ENCODE data around the gene ITGAE.

Gene ITGAE

GRCh38 chr17:3690094-3690715 lies 110.8 kb downstream of the ITGAE start:
- DNase-seq = no peak

GRCh38 chr17:3689262-3690093 lies 111.5 kb downstream of the ITGAE start:
- DNase-seq = no peak

DNA sequence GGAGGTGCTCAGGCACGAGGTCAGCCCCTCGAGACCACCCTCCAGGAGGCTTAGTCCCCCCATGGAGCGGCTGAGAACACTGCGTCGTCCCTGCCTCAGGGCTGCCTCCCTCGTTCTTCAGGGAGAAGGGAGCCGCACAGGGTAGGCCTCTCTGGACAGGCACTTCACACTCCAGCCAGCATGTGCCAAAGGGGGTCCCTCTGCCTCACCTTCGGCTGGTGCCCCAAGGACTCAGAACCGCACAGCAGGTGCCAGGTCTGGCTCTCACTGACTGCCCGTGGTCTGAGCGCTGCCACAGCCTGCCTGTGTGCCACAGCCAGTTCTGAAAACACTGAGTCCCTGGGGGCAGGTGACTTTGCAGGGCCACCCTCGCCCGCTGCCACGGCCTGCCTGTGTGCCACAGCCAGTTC lies 112.1 kb downstream of the ITGAE start:
- no peak for DNase-seq

DNA sequence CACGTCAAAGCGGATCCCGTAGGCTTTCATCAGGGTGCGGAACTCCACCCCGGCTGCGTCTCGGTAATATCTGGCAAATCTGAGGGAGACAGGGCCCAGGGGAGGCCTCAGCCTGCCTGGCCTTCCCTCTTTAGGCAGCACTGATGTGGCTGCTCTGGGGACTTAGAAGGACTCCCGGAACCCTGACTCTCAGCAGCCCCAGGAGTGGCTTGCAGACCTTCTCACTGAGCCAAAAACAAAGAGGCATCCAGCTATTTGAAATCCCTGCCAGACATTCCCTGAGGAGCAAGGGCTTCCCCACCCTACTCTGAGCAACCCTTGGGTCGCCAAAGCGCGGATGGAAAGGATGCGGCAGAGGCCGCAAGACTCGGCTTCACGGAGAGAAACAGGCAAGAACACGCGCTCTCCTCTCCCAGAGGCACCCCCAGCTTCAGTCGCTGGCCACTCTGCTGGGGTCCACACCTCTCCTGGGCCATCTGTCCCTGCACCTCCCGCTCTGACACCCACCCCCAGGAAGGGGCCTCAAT lies 112.9 kb downstream of the ITGAE start:
- no peak for DNase-seq

- no peak for DNase-seq
Measured at GRCh38 chr17:3685174-3685573, 115.8 kb downstream of the ITGAE start.

DNA sequence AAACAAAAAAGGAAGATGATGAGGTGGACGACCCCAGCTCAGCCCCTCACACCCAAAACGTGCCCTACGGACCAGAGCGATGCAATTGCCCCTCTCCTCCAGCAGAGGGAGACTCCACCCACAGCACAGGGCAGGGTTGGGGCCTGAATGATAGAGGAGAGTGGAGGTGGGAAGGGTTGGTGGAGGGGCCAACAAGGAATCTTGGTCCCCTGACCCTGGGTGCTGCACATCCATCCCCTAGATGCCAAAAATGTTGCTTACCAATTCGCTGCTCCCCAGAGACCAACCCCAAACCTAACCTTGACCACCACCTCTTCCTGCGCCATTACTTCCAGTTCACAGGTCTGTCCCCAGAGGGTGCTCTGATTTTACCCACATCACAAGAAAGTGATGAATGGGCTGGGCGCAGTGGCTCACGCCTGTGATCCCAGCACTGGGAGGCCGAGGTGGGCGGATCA lies 117.9 kb downstream of the ITGAE start:
- peak; percentile 74 for DNase-seq

GRCh38 chr17:3682033-3682432 lies 119.0 kb downstream of the ITGAE start:
- no peak for DNase-seq

DNA sequence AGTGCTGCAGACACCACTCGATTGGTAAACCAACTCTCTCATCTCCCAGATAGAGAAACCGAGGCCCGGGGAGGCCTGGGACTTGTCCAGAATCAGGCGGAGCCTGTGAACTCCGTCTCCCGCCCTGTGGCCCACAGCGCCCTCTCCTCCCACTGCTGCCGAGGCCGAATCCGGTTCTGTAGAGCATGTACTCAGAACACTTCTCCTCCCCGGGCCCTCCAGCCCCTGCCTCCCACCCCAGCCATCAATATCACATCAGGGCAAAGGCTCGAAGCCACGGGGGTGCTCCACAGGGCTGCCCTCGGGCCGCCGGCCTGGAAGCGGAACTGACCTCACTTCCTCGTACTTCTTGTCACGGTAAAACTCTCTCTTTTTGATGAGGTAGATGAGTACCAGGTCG lies 119.4 kb downstream of the ITGAE start:
- no peak for DNase-seq

- no peak for DNase-seq
Measured at GRCh38 chr17:3681057-3681456, 119.9 kb downstream of the ITGAE start.

DNA sequence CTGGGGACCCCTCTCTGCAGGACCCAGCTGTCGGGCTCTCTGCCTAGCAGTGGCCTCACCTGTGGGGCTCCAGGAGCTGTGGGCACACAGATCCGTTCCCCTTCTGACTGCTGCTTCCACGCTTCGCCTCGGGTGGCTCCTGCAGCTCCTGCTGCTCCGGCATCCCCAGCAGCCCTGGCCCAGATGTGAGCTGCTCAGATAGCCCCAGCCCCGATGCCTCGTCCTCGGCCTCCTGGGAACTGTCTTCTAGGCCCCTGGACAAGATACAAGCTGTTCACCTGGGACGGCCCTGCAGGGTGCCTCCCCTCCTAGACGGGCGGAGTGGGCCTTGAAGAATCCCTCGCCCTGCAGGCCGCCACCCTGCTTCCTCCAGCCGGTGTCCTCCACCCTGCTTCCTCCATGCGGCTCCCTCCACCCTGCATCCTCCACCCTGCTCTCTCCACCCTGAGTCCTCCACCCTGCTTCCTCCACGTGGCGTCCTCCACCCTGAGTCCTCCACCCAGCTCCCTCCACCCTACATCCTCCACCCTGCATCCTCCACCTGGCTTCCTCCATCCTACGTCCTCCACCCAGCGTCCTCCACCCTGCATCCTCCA lies 121.4 kb downstream of the ITGAE start:
- DNase-seq = no peak

DNA sequence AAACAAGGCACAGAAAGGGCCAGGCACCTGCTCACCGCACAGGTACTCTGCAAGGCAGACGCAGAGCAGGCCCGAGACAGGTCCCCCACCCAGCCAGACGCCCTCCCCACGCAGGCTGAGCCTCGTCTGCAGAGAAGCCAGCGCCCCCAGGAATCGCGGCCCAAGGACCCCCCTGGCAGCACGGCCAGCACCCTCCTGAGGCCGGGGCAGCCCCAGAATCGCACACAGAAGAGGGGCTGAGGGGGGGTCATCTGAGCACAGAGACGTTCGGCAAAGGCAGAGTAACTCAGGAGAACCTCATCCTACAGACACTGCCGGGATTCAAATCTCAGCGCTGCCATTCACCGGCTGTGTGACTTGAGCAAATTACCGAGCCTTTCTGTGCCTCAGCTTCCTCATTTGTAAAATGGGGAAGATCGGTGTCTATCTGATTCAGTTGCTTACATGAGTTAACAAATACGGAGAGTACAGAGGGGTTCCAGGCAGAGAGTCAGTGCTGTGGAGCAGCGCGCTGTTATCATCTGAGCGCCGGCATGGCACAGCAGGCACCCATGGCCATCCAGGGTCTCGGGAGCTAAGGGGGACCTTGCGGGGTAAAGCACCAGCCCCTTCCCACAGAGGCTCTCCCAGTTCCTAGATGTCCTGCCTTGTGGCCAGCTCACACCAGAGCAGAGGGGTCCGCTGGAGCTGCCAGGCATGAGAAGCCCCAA lies 122.0 kb downstream of the ITGAE start:
- DNase-seq = no peak

DNA sequence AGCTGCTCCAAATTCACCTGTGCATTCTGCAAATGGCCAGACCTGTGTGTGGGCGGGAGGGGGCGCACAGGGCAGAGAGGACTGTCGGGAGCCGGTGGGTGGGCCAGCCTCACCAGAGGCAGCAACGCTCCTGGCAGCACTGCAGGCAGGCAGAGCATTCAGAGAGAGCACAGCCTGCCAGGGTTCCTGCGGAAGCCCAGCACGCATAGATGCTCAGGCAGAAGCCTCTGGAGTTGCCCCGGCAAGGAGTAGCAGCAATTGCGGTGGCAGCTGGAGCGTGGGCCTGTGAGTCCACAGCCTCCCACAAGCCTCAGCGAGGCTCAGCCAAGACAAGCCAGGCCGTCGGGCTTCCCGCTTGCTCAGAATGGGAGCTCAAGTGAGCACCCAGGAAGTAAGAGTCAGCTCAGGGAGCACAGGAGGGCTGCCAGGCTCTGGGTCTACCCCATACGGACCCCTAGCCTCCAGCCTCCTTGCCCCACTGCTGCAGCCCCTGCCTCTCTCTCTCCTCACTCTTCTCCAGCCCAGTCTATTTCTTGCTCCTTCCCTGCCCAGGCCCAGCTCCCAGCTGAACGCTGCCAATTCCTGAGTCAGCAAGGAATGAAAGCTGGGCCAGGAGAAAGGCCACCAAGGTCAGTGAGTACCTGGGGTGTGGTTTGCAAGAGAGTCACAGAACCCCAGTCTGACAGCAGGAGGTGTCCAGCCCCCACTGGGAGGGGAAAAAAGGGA lies 122.7 kb downstream of the ITGAE start:
- no peak for DNase-seq

GRCh38 chr17:3675886-3676285 lies 125.1 kb downstream of the ITGAE start:
- no peak for DNase-seq

GRCh38 chr17:3672571-3672970 lies 128.4 kb downstream of the ITGAE start:
- no peak for DNase-seq

- DNase-seq = no peak
Measured at GRCh38 chr17:3669548-3669947, 131.4 kb downstream of the ITGAE start.

GRCh38 chr17:3669085-3669347 lies 132.0 kb downstream of the ITGAE start:
- DNase-seq = no peak

DNA sequence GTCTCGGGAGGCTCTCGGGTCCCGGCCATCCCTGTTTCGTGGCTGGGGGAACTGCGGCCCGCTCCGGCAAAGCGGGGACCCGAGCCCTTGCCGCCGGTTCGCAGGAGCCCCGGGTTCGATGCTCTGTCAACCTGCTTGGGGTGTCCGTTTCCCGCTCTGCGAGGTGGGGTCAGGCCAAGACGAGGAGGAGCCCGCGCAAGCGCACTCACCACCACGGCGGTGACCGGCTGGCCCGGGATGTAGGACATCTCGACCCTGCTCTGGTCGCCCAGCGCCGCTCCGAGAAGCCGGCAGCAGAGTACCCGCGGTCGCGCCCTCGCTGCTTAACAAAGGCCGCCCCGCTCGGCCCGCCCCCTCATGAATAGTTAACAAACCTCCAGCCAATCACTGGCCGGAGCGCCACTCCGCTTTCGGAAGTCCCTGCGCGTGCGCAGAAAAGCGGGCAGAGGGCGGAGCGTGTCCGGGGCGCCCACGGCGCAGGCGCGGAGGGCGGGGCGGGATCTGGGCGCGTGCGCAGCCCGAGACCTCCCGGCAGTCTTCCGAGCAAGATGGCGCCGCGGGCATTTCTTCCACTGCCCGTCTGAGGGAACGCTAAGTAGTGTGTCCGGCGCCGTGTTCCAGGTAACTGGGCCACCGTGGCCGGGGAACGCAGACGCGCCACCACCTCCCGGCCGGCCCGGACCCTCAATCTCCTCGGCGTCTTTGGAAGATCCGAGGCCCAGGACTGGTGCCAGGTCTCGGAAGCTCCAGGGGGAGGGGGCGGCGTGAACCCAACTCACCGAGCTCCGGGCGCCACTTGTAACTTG lies 132.5 kb downstream of the ITGAE start, which contains the start of the genes EMC6 and TAX1BP3:
Gene EMC6 (plus strand): TSS at position 534 of the 806 bp plus-strand sequence. CDS start 335 bp downstream, outside the sequence.
Gene TAX1BP3 (minus strand): TSS at position 300 of the 806 bp plus-strand sequence. CDS start 52 bp downstream, at position 248.
- DNase-seq = peak; percentile 99

GRCh38 chr17:3667366-3668278 lies 133.4 kb downstream of the ITGAE start:
- DNase-seq = peak; percentile 36

DNA sequence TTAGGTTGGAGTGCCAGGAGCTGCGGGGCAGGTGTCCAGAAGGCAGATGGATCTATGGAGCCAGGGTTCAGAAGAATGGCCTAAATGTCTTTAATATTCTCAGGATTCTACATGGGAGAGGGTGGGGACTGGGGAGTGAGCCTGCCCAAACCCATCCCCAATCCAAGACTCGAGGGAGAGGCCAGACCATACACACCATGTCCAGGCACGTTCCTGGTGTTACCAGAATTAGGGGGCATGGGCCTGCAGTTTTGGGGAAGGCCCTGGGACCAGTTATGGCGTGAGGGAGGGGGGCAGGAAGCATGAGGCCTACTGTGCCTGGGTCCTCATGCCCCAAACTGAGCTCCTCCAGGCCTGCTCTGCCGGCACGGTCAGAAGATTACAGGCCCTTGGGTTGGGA lies 134.5 kb downstream of the ITGAE start:
- DNase-seq = no peak

GRCh38 chr17:3665834-3666233 lies 135.2 kb downstream of the ITGAE start:
- no peak for DNase-seq

All from stimulated activated CD8-positive, alpha-beta memory T cell treated with anti-CD3 and anti-CD28 coated beads, Interleukin-4, amount 100 ng/mL, for 48 hours (primary cell).